Spleen (tissue), 11 donors: ENCODE results near the gene EIF2S3. TPM values are rescaled to one million over a fixed set of nuclear protein-coding genes. Genes with fewer than 3 reads are reported as not detected.
A peak's percentile ranks its signal among the peaks of the same experiment; 100 is the strongest.

ENCODE experiments used
- DNase-seq: peaks from one replicate; pipeline ENCODE4 v3.0.0-alpha.2; 2020
- H3K27ac ChIP-seq, 8 donors: fragments of 200-600 bp; sonication (generic) in 7 of 8; 1 replicate in 4 of 8; 2 replicates in 4 of 8; pipeline versions ENCODE4 v1.5.0 to v1.8.0; 2016 to 2021; ENCODE audit warnings: inconsistent platforms in 4 of 8, mild to moderate bottlenecking in 4 of 8, moderate library complexity in 1 of 8
- H3K27me3 ChIP-seq, 7 donors: fragments of 200-600 bp; sonication (generic) in 6 of 7; replicated peaks in 1 of 7; 1 replicate in 4 of 7; 2 replicates in 3 of 7; pipeline versions ENCODE4 v1.5.0 to v1.8.0; 2016 to 2021; ENCODE audit warnings: inconsistent platforms in 3 of 7, mild to moderate bottlenecking in 1 of 7
- H3K36me3 ChIP-seq, 6 donors: fragments of 200-600 bp; sonication (generic) in 5 of 6; 1 replicate in 4 of 6; 2 replicates in 2 of 6; pipeline versions ENCODE4 v1.5.0 to v1.8.0; 2016 to 2021; ENCODE audit warnings: inconsistent platforms in 2 of 6
- H3K4me1 ChIP-seq, 6 donors: fragments of 200-600 bp; sonication (generic) in 5 of 6; 1 replicate in 3 of 6; 2 replicates in 3 of 6; pipeline versions ENCODE4 v1.5.0 to v1.8.0; 2016 to 2021; ENCODE audit warnings: inconsistent platforms in 3 of 6
- H3K4me3 ChIP-seq, 8 donors: fragments of 200-600 bp; sonication (generic) in 7 of 8; 1 replicate in 4 of 8; 2 replicates in 4 of 8; pipeline versions ENCODE4 v1.5.0 to v1.8.0; 2016 to 2021; ENCODE audit warnings: inconsistent platforms in 4 of 8, mild to moderate bottlenecking in 4 of 8, moderate library complexity in 2 of 8
- H3K9me3 ChIP-seq, 8 donors: fragments of 200-600 bp; sonication (generic) in 7 of 8; 1 replicate in 4 of 8; 2 replicates in 4 of 8; pipeline versions ENCODE4 v1.5.0 to v1.8.0; 2016 to 2021; ENCODE audit warnings: inconsistent platforms in 4 of 8
- POLR2A ChIP-seq, 3 donors: fragments of 450-650 bp; IDR thresholded peaks; one replicate each; pipeline ENCODE4 v1.5.1; 2017; ENCODE audit warnings: antibody characterized with exemption in 3 of 3, mild to moderate bottlenecking in 1 of 3
- POLR2AphosphoS5 ChIP-seq, 3 donors: sonication (generic); formaldehyde crosslinking; IDR thresholded peaks; one replicate each; pipeline ENCODE4 v1.5.1; 2017; ENCODE audit warnings: antibody characterized with exemption in 3 of 3
- WGBS, 5 donors: extraction: QIAGEN DNeasy Blood & Tissue Kit in 3 of 5; methylation state at CpG; one replicate each; pipeline versions ENCODE4 v1.1.5 to v1.1.7; 2013 to 2018; 5-methylcytosine and 5-hydroxymethylcytosine counted together
- intact Hi-C: fragments of 100-400 bp; cut with DNase I; formaldehyde crosslinking; loops from one replicate; pipeline ENCODE4 v1.15.0; 2023; ENCODE audit warnings: low total_unique reads
- polyA plus RNA-seq, 3 donors: library from polyadenylated mRNA; stranded (reverse); fragments of 200-250 nt; gene quantifications; one replicate each; pipeline ENCODE4 v1.2.1, GENCODE V29; 2013
- total RNA-seq, 7 donors: library from RNA; depleted of rRNA in 3 of 7; stranded (reverse); fragments of >200 nt in 3 of 7; fragmentation: NEBNext Ultra II Directional in 4 of 7; extraction: Animal tissue kit (Norgen Biotek cat#: 25700) in 4 of 7; gene quantifications; one replicate each; pipeline versions ENCODE4 v1.1.0 to v1.2.1, GENCODE V29; 2016 to 2021
- TF ChIP-seq, protein P1 (sequence below), 11 experiments: fragments of 200-600 bp in 7 of 11; fragments of 450-650 bp in 4 of 11; sonication (generic) in 4 of 11; IDR thresholded peaks in 8 of 11; conservative IDR thresholded peaks in 3 of 11; 1 replicate in 7 of 11; 2 replicates in 4 of 11; pipeline versions ENCODE4 v1.4.0 to v1.8.0; 2016 to 2021; ENCODE audit warnings: antibody characterized with exemption in 11 of 11, inconsistent platforms in 4 of 11, mild to moderate bottlenecking in 1 of 11
- donor health status: healthy with polysubstance abuse.
- donor health status: DM: no; HTN: no; CAD: no; lungs with moderate emphysema.
- donor health status: DM: no; HTN: no; CAD: no.
- donor health status: Bipolar disorder and iron deficiency.
- donor health status: healthy.
- donor health status: DM: no; HTN: no; CAD: no.
- donor health status: DM: yes; HTN: yes; CAD: no.

Gene EIF2S3
- total and polyA plus RNA-seq, 10 donors = 67.6 to 207 (median 133) TPM

DNA sequence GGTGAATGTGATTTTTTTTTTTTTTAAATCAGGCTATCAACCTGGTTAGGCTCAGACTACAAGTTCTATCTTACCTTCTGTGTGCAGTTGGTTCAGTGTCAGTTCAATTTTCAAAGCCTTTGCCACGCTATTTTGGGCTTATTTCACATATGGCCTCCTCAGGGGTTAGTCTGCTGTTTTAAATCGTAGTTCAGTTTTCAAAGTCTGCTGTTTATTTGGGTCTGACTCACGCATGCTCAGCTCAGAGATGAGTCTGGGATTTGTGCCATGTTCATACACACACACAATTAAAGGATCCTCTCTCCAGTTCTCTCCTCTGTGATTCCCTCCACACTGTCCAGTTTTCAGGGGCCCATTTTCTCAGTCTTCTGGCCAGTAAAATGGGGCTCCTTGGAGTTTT is 62.5 kb downstream of the EIF2S3 start:
- DNase-seq = no peak
- no peak overlapping the region for H3K27ac ChIP-seq
- H3K9me3 ChIP-seq = no peaks in the 10 kb centered on the region
- H3K27me3 ChIP-seq = no peaks in the 10 kb centered on the region
- 61 to 88% (median 71%) methylated on average over 3 of the region's 3 CpGs for WGBS, 5 donors
- no peaks in the 10 kb centered on the region for H3K4me1 ChIP-seq
- intact Hi-C loops = no loop called here
- H3K36me3 ChIP-seq = no peaks in the 10 kb centered on the region
- TF ChIP-seq POLR2A (IDR thresholded peaks at IDR 0.05) (no peak), POLR2AphosphoS5 (IDR thresholded peaks at IDR 0.05) (no peak)
- TF ChIP-seq, protein P1, sequence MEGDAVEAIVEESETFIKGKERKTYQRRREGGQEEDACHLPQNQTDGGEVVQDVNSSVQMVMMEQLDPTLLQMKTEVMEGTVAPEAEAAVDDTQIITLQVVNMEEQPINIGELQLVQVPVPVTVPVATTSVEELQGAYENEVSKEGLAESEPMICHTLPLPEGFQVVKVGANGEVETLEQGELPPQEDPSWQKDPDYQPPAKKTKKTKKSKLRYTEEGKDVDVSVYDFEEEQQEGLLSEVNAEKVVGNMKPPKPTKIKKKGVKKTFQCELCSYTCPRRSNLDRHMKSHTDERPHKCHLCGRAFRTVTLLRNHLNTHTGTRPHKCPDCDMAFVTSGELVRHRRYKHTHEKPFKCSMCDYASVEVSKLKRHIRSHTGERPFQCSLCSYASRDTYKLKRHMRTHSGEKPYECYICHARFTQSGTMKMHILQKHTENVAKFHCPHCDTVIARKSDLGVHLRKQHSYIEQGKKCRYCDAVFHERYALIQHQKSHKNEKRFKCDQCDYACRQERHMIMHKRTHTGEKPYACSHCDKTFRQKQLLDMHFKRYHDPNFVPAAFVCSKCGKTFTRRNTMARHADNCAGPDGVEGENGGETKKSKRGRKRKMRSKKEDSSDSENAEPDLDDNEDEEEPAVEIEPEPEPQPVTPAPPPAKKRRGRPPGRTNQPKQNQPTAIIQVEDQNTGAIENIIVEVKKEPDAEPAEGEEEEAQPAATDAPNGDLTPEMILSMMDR (IDR thresholded peaks at IDR 0.05 in 8 of 11, conservative IDR thresholded peaks at IDR 0.05 in 3 of 11) = no peak
- no peak overlapping the region for H3K4me3 ChIP-seq

DNA sequence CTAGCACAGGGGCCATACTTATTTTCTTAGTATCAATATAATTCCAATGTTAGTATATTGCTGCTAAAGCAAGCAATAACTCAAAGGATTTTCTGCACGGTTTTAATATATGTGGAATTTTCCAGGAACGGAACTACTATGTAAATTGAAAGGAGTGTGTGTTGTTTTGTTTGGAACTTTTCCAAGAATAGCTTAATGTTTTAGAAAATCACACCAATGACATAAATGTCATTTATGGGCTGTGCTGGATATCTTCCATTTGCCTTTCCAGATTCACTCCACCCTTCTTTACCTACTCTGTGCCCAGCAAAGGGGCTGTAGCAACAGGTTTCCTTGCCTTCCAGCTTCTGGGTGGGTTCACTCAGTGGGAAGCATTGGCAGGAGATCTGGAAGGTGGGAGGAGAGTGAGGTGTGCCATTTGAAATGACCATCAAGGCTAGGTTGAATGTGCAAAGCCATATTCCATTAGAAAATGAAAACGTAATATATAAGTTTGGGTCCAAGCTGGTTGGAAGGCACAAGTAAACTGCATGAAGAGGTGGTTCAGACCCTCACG is 69.6 kb downstream of the EIF2S3 start:
- TF ChIP-seq POLR2AphosphoS5 (IDR thresholded peaks at IDR 0.05) (no peak), POLR2A (IDR thresholded peaks at IDR 0.05) (no peak)
- TF ChIP-seq, protein P1 (IDR thresholded peaks at IDR 0.05 in 8 of 11, conservative IDR thresholded peaks at IDR 0.05 in 3 of 11) = no peak
- DNase-seq = no peak
- Histone ChIP-seq H3K27ac (no peak overlapping the region), H3K4me1 (no peaks in the 10 kb centered on the region), H3K36me3 (no peaks in the 10 kb centered on the region), H3K27me3 (no peaks in the 10 kb centered on the region), H3K4me3 (no peak overlapping the region), H3K9me3 (no peaks in the 10 kb centered on the region)
- WGBS, 5 donors = 71 to 88% (median 83%) methylated on average over 4 of the region's 4 CpGs
- intact Hi-C loops = no loop called here

DNA sequence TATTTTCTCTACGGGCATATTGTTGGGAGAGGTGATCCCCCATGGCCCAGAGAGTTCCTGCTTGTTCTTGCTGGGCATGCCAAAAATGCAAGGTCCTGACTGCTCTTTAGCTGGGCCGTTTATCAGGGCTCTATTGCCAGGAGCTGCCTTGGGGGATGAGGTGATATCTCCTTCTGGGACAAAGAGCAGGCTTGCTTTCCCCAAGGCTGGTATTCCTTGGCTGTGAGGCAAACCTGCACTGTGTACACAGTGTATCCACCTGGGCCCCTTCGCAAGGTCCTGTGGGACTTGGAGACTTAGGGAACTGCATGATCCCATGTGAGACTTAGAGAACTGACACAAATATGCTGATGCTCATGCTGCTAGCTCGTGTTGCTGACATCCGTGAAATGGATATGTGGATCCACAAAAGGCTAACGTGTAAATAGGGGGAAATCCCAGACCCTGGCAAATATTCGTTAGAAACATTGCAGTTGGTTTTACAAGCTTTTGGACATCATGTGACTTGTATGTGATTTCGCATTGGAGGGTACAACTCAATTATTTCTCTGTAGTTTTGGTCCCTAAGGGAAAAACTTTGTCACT is 70.4 kb downstream of the EIF2S3 start:
- 72 to 86% (median 81%) methylated on average over 6 to 8 of the region's 8 CpGs for WGBS, 5 donors
- no peaks in the 10 kb centered on the region for H3K9me3 ChIP-seq
- no peak overlapping the region for H3K27ac ChIP-seq
- H3K27me3 ChIP-seq = no peaks in the 10 kb centered on the region
- no peaks in the 10 kb centered on the region for H3K4me1 ChIP-seq
- peak; percentile 22 for DNase-seq
- intact Hi-C loops = no loop called here
- no peaks in the 10 kb centered on the region for H3K36me3 ChIP-seq
- TF ChIP-seq POLR2A (IDR thresholded peaks at IDR 0.05) (no peak), POLR2AphosphoS5 (IDR thresholded peaks at IDR 0.05) (no peak)
- TF ChIP-seq, protein P1 (IDR thresholded peaks at IDR 0.05 in 8 of 11, conservative IDR thresholded peaks at IDR 0.05 in 3 of 11) = no peak
- no peak overlapping the region for H3K4me3 ChIP-seq

Other genes starting within 250 kb of the EIF2S3 start
- gene APOO, start 147.0 kb upstream of the EIF2S3 start, total RNA-seq = 10 to 100 TPM in 6 of 7 donors, 1 to 10 TPM in 1; 5.8 to 18.0 (median 11.2) TPM
- gene APOO, start 147.0 kb upstream of the EIF2S3 start, polyA plus RNA-seq = 10 to 100 TPM; 10.2 to 14.5 (median 12.7) TPM
- gene CXorf58, start 146.9 kb upstream of the EIF2S3 start, total RNA-seq = under 1 TPM in 2 of 7 donors, not detected in 5; 0.36 to 0.92 TPM
- under 1 TPM; 0.04 to 0.16 (median 0.06) TPM for gene CXorf58, start 146.9 kb upstream of the EIF2S3 start, polyA plus RNA-seq
- 10 to 100 TPM in 3 of 7 donors, 1 to 10 TPM in 4; 7.0 to 13.9 (median 8.9) TPM for gene KLHL15, start 27.8 kb upstream of the EIF2S3 start, total RNA-seq
- 1 to 10 TPM; 1.5 to 2.1 (median 2.0) TPM for gene KLHL15, start 27.8 kb upstream of the EIF2S3 start, polyA plus RNA-seq
- 100 to 1,000 TPM in 1 of 7 donors, 10 to 100 TPM in 6; 58.1 to 105 (median 77.7) TPM for gene ZFX, start 94.8 kb downstream of the EIF2S3 start, total RNA-seq
- gene ZFX, start 94.8 kb downstream of the EIF2S3 start, polyA plus RNA-seq = 1 to 10 TPM; 5.0 to 8.5 (median 6.8) TPM